Measurements from ENCODE around the gene LAG3.
A peak's percentile ranks its signal among the peaks of the same experiment; 100 is the strongest.

Gene LAG3

GRCh38 chr12:6821591-6822425 is 49.5 kb downstream of the LAG3 start, which contains the start of gene GPR162:
Gene GPR162, plus strand, starts transcription at chr12:6821821. Its CDS starts 2,078 bp downstream, at chr12:6823899.
- no peak for TF ChIP-seq CTCF (IDR thresholded peaks at IDR 0.05; ENCODE audit: control insufficient read depth, insufficient read depth, low read depth, low read length, missing control alignments)
- DNase-seq (ENCODE audit: low read depth) = no peak
- peak within 1 kb of the TSS; percentile 62 for H3K4me3 ChIP-seq (ENCODE audit: control insufficient read depth, low read depth, low read length)

- no peak for TF ChIP-seq CTCF (IDR thresholded peaks at IDR 0.05; ENCODE audit: control insufficient read depth, insufficient read depth, low read depth, low read length, missing control alignments)
- DNase-seq (ENCODE audit: low read depth) = no peak
- peak overlapping the region; percentile 62; the same call in 1 of the 2 replicates for H3K4me3 ChIP-seq (ENCODE audit: control insufficient read depth, low read depth, low read length)
Measured at GRCh38 chr12:6822426-6823135, 50.3 kb downstream of the LAG3 start.

GRCh38 chr12:6823182-6824084 is 51.1 kb downstream of the LAG3 start:
- no peak for TF ChIP-seq CTCF (IDR thresholded peaks at IDR 0.05; ENCODE audit: control insufficient read depth, insufficient read depth, low read depth, low read length, missing control alignments)
- H3K4me3 ChIP-seq (ENCODE audit: control insufficient read depth, low read depth, low read length) = no peak overlapping the region
- no peak for DNase-seq (ENCODE audit: low read depth)

GRCh38 chr12:6824085-6824775 is 51.9 kb downstream of the LAG3 start:
- H3K4me3 ChIP-seq (ENCODE audit: control insufficient read depth, low read depth, low read length) = no peak overlapping the region
- TF ChIP-seq CTCF (IDR thresholded peaks at IDR 0.05; ENCODE audit: control insufficient read depth, insufficient read depth, low read depth, low read length, missing control alignments) = no peak
- no peak for DNase-seq (ENCODE audit: low read depth)

- TF ChIP-seq CTCF (IDR thresholded peaks at IDR 0.05; ENCODE audit: control insufficient read depth, insufficient read depth, low read depth, low read length, missing control alignments) = no peak
- H3K4me3 ChIP-seq (ENCODE audit: control insufficient read depth, low read depth, low read length) = peak overlapping the region; percentile 34
- DNase-seq (ENCODE audit: low read depth) = no peak
Measured at GRCh38 chr12:6824901-6825381, 52.6 kb downstream of the LAG3 start.

Data from AG09309 (cell line).